K562 (cell line): ENCODE measurements around the gene UNC13C. TPM values are rescaled to one million over a fixed set of nuclear protein-coding genes. Genes with fewer than 3 reads are reported as not detected.

Experiments
- ATAC-seq: fragments of 200-7000 bp; cut with Tn5 transposase; 3 replicates; pipeline ENCODE4 v1.9.1; 2020; ENCODE audit warnings: moderate library complexity
- BruUV-seq: library from RNA; stranded (reverse); fragments of 400-500 nt; replicated peaks from 2 replicates; lab custom pipeline; 2021; lab: Mats Ljungman, UMichigan
- CTCF ChIA-PET: fragments of 300-600 bp; formaldehyde crosslinking; extraction: SDS; loops from one replicate; lab custom pipeline; 2021; ENCODE audit warnings: low intra/inter-chr PET ratio; lab: Yijun Ruan, JAX
- POLR2A ChIA-PET: fragments of 300-600, 350-650 bp; sonication (Branson Sonifier 250); formaldehyde crosslinking; extraction: SDS; loops from one replicate; lab custom pipeline; 2021; ENCODE audit warnings: antibody characterized with exemption, inconsistent platforms; lab: Yijun Ruan, JAX
- DNase-seq, 4 experiments: peaks; one replicate each; pipeline versions ENCODE4 v3.0.0 to v3.0.0-alpha.2; 2011 to 2018; ENCODE audit warnings: low spot score in 3 of 4, mixed read lengths in 3 of 4; ENCODE audit errors: extremely low read depth in 1 of 4
- FAIRE-seq: peaks from 2 replicates; lab custom pipeline; 2011; peaks lifted over from hg19 to GRCh38; lab: Jason Lieb, UNC
- H2AFZ ChIP-seq: 2 replicates; pipeline ENCODE4 v1.6.0; 2011; ENCODE audit warnings: low read depth, low read length, control low read depth, inconsistent platforms
- H3K27ac ChIP-seq: fragments of 200-600 bp; 3 replicates; pipeline ENCODE4 v1.8.0; 2011; ENCODE audit warnings: low read depth, mild to moderate bottlenecking, control low read depth, inconsistent platforms, low read length, moderate library complexity, mixed read lengths; ENCODE audit errors: extremely low read depth
- H3K27me3 ChIP-seq, 2 experiments: fragments of 300-600 bp in 1 of 2; 2 replicates in 1 of 2; 3 replicates in 1 of 2; pipeline versions ENCODE4 v1.6.0 to v1.8.0; 2011; ENCODE audit warnings: inconsistent platforms in 2 of 2, low read length in 2 of 2, mild to moderate bottlenecking in 1 of 2, mixed read lengths in 1 of 2, moderate library complexity in 1 of 2; ENCODE audit not compliant: control insufficient read depth in 2 of 2, insufficient read depth in 2 of 2
- H3K36me3 ChIP-seq: fragments of 300-600 bp; 3 replicates; pipeline ENCODE4 v1.8.0; 2011; ENCODE audit warnings: mild to moderate bottlenecking, low read length, inconsistent platforms; ENCODE audit not compliant: control insufficient read depth, insufficient read depth
- H3K4me1 ChIP-seq, 2 experiments: fragments of 200-600 bp in 1 of 2; replicated peaks in 1 of 2; 2 replicates in 1 of 2; 3 replicates in 1 of 2; pipeline versions ENCODE4 v1.5.1 to v1.8.0; 2011; ENCODE audit warnings: inconsistent platforms in 2 of 2, low read length in 2 of 2, mild to moderate bottlenecking in 1 of 2, mixed read lengths in 1 of 2, moderate library complexity in 1 of 2; ENCODE audit not compliant: control insufficient read depth in 2 of 2, insufficient read depth in 2 of 2
- H3K4me2 ChIP-seq: 2 replicates; pipeline ENCODE4 v1.6.1; 2011; ENCODE audit warnings: low read length, control low read depth, inconsistent platforms, mixed read lengths; ENCODE audit not compliant: insufficient read depth
- H3K4me3 ChIP-seq: fragments of 200-600 bp; sonication (generic), shearing (Covaris generic); 2 replicates; pipeline ENCODE4 v1.5.1; 2016; ENCODE audit warnings: control low read depth, inconsistent platforms
- H3K79me2 ChIP-seq: fragments of 200-600 bp; 3 replicates; pipeline ENCODE4 v1.8.0; 2011; ENCODE audit warnings: low read length, inconsistent platforms; ENCODE audit not compliant: control insufficient read depth, insufficient read depth
- H3K9ac ChIP-seq, 2 experiments: 2 replicates each; pipeline versions ENCODE4 v1.6.0 to v1.6.1; 2011; ENCODE audit warnings: low read depth in 2 of 2, low read length in 2 of 2, control low read depth in 1 of 2, inconsistent platforms in 1 of 2, mild to moderate bottlenecking in 1 of 2, mixed read lengths in 1 of 2; ENCODE audit not compliant: insufficient read depth in 1 of 2
- H3K9me1 ChIP-seq: one replicate; pipeline ENCODE4 v1.6.0; 2011; ENCODE audit warnings: inconsistent platforms, mild to moderate bottlenecking, low read length, moderate library complexity; ENCODE audit not compliant: control insufficient read depth, insufficient read depth
- H3K9me3 ChIP-seq: replicated peaks from 2 replicates; pipeline ENCODE4 v1.5.1; 2011; ENCODE audit warnings: low read depth, low read length, inconsistent platforms; ENCODE audit not compliant: control insufficient read depth, insufficient read depth
- H4K20me1 ChIP-seq: replicated peaks from 2 replicates; pipeline ENCODE4 v1.6.1; 2011; ENCODE audit warnings: low read length, inconsistent platforms, mixed read lengths; ENCODE audit not compliant: control insufficient read depth, insufficient read depth
- BRD4 ChIP-seq: fragments of 200-600 bp; sonication (generic); IDR thresholded peaks from 2 replicates; pipeline ENCODE4 v1.6.1; 2017; ENCODE audit warnings: inconsistent platforms
- FOXA3 ChIP-seq, 2 experiments: fragments of 450-650 bp in 1 of 2; sonication (generic) in 1 of 2; formaldehyde crosslinking; IDR thresholded peaks in 1 of 2; conservative IDR thresholded peaks in 1 of 2; 2 replicates each; pipeline versions ENCODE4 v1.4.0 to v1.8.0; 2020 to 2022; ENCODE audit warnings: mild to moderate bottlenecking in 2 of 2, missing genetic modification reagents in 1 of 2
- FUS ChIP-seq: fragments of 200-400 bp; formaldehyde crosslinking; optimal IDR thresholded peaks from 2 replicates; pipeline ENCODE3; 2017; ENCODE audit warnings: low read depth, low read length
- HDAC8 ChIP-seq: fragments of 450-650 bp; IDR thresholded peaks from 2 replicates; pipeline ENCODE4 v1.6.1; 2016; ENCODE audit warnings: mild to moderate bottlenecking, missing genetic modification characterization, moderate library complexity, missing compliant biosample characterization
- HMG20B ChIP-seq: fragments of 250-450 bp; sonication (Bioruptor Pico); IDR thresholded peaks from 2 replicates; pipeline ENCODE4 v1.5.0; 2021; ENCODE audit warnings: mild to moderate bottlenecking
- NFE2L1 ChIP-seq: fragments of 450-650 bp; IDR thresholded peaks from 2 replicates; pipeline ENCODE4 v1.6.1; 2016; ENCODE audit warnings: missing genetic modification characterization, low read depth, mild to moderate bottlenecking, missing compliant biosample characterization, moderate library complexity, borderline replicate concordance
- PHB ChIP-seq: fragments of 250-450 bp; sonication (Bioruptor Pico); IDR thresholded peaks from 2 replicates; pipeline ENCODE4 v1.5.0; 2021
- TAF1 ChIP-seq: IDR thresholded peaks from 2 replicates; pipeline ENCODE4 v1.6.1; 2011; ENCODE audit warnings: mild to moderate bottlenecking, low read length, moderate library complexity; ENCODE audit not compliant: insufficient read depth, control insufficient read depth, severe bottlenecking; ENCODE audit errors: extremely low read depth
- ZBTB9 ChIP-seq: fragments of 450-650 bp; formaldehyde crosslinking; IDR thresholded peaks from 2 replicates; pipeline ENCODE4 v1.4.0; 2020; ENCODE audit warnings: mild to moderate bottlenecking, moderate library complexity
- ZNF311 ChIP-seq: fragments of 250-450 bp; sonication (Bioruptor Pico); IDR thresholded peaks from 2 replicates; pipeline ENCODE4 v1.4.0; 2020; ENCODE audit warnings: mild to moderate bottlenecking, moderate library complexity
- ZNF318 ChIP-seq, 2 experiments: fragments of 450-650 bp; IDR thresholded peaks; 2 replicates each; pipeline ENCODE4 v1.6.1; 2016; ENCODE audit warnings: mild to moderate bottlenecking in 2 of 2, borderline replicate concordance in 1 of 2, low read depth in 1 of 2, moderate library complexity in 1 of 2
- ZNF41 ChIP-seq: fragments of 250-450 bp; sonication (Bioruptor Pico); conservative IDR thresholded peaks from 2 replicates; pipeline ENCODE4 v1.4.0; 2020; ENCODE audit warnings: mild to moderate bottlenecking
- ZNF79 ChIP-seq: fragments of 250-450 bp; sonication (Bioruptor Pico); IDR thresholded peaks from 2 replicates; pipeline ENCODE4 v1.4.0; 2020; ENCODE audit warnings: low read depth, mild to moderate bottlenecking, moderate library complexity
- WGBS: fragments of 100-300 bp; shearing (Covaris generic); methylation state at CpG from one replicate; pipeline ENCODE4 v1.1.6; 2016; ENCODE audit warnings: low coverage, mixed read lengths; ENCODE audit not compliant: insufficient coverage; ENCODE audit errors: missing lambda C conversion rate; 5-methylcytosine and 5-hydroxymethylcytosine counted together
- in situ Hi-C: fragments of 300-500 bp; cut with MboI; formaldehyde crosslinking; loops from 4 replicates; pipeline ENCODE4 v1.15.0; 2018; ENCODE audit warnings: inconsistent platforms, mixed read lengths
- intact Hi-C: fragments of 100-400 bp; cut with micrococcal nuclease; formaldehyde crosslinking; loops from 2 replicates; pipeline ENCODE4 v1.14.2; 2022
- polyA plus RNA-seq, 8 experiments: library from polyadenylated mRNA; depleted of rRNA in 4 of 8; stranded (reverse) in 5 of 8; unstranded in 3 of 8; fragments of >200 nt; fragmentation: Nextera tagmentation in 2 of 8; fragmentation: Illumina TruSeq in 1 of 8; extraction: Ambion mirVana in 2 of 8; extraction: Trizol in 1 of 8; gene quantifications; 2 replicates each; pipeline versions ENCODE4 v1.2.1 to v1.2.3, GENCODE V29; 2011 to 2014; ENCODE audit warnings: inconsistent platforms in 1 of 8, missing spikeins in 1 of 8
- total RNA-seq, 7 experiments: library from RNA; depleted of rRNA in 6 of 7; stranded (reverse); fragments of >200 nt in 6 of 7; fragmentation: Illumina TruSeq in 2 of 7; extraction: Trizol in 2 of 7; gene quantifications; 2 replicates each; pipeline versions ENCODE4 v1.2.1 to v1.2.3, GENCODE V29; 2011 to 2021; ENCODE audit warnings: low replicate concordance in 1 of 7

Gene UNC13C
- total and polyA plus RNA-seq, 9 of the 15 experiments (the other 6 are each of a cell fraction or from before 2014, with no cell fraction given), result not detected

GRCh38 chr15:54462511-54462913, 484.3 kb downstream of the UNC13C start (continued):
- TF ChIP-seq TAF1 (no peak), NFE2L1 (tag) (no peak), FUS (no peak)

GRCh38 chr15:54481819-54482218, 503.6 kb downstream of the UNC13C start:
- Histone ChIP-seq H3K27ac (no peak overlapping the region), H3K9ac (no peak overlapping the region), H3K4me2 (no peak overlapping the region), H3K4me3 (no peak overlapping the region), H3K36me3 (no peaks in the 10 kb centered on the region), H3K4me1 (no peaks in the 10 kb centered on the region), H3K9me1 (no peaks in the 10 kb centered on the region), H2AFZ (no peak overlapping the region), H3K27me3 (no peaks in the 10 kb centered on the region), H3K9me3 (peaks cover 2% of the 10 kb centered on the region; the same call in 1 of the 2 replicates), H4K20me1 (no peaks in the 10 kb centered on the region), H3K79me2 (no peaks in the 10 kb centered on the region)
- BruUV-seq, result no TSS peak
- ATAC-seq, result no peak
- WGBS, result 0% methylated on average over 3 of the region's 3 CpGs
- in situ Hi-C loops (no loop called here), intact Hi-C loops (no loop called here)
- no peak for FAIRE-seq
- no peak for DNase-seq
- ChIA-PET POLR2A (interaction anchor here (0.5 kb wide), 1 partner anchor 15 kb away, joined by 3 read pairs; no protein-coding TSS in a partner anchor), CTCF (no interaction called here)
- no peak for TF ChIP-seq ZNF79 (CRISPR knock-in tag)
- no peak for TF ChIP-seq HDAC8 (tag)
- no peak for TF ChIP-seq ZNF318 (IDR thresholded peaks at IDR 0.05; ENCODE audit: borderline replicate concordance in 1 of 2, low read depth in 1 of 2)
- TF ChIP-seq ZBTB9 (CRISPR knock-in tag), result no peak
- TF ChIP-seq HMG20B, result no peak
- no peak for TF ChIP-seq BRD4
- no peak for TF ChIP-seq ZNF41 (CRISPR knock-in tag)
- TF ChIP-seq ZNF311 (CRISPR knock-in tag), result no peak
- no peak for TF ChIP-seq FOXA3 (CRISPR knock-in tag; conservative IDR thresholded peaks at IDR 0.05 in 1 of 2, IDR thresholded peaks at IDR 0.05 in 1 of 2)
- no peak for TF ChIP-seq PHB (CRISPR knock-in tag)
